ENCODE results near the gene PANK1.

GRCh38 chr10:89632824-89633223 is 12.2 kb downstream of the PANK1 start:
- no peak for TF ChIP-seq CTCF (IDR thresholded peaks at IDR 0.05)
- no peak for TF ChIP-seq POLR2A (IDR thresholded peaks at IDR 0.05; ENCODE audit: low read depth)
- no peak for TF ChIP-seq EP300 (IDR thresholded peaks at IDR 0.05)

Data from esophagus muscularis mucosa (tissue), 4 donors.